GM23338 (cell line): Measurements from ENCODE around the gene SGCD. TPM values are rescaled to one million over a fixed set of nuclear protein-coding genes. Genes with fewer than 3 reads are reported as not detected.

Source experiments
- ATAC-seq: fragments of 200-7000 bp; cut with Tn5 transposase; 3 replicates; pipeline ENCODE4 v1.9.1; 2020
- DNase-seq: peaks from one replicate; pipeline ENCODE4 v3.0.0-alpha.2; 2015; ENCODE audit warnings: low spot score
- H2AFZ ChIP-seq: fragments of 200-600 bp; sonication (generic); 2 replicates; pipeline ENCODE4 v1.8.0; 2016; ENCODE audit warnings: antibody characterized with exemption, mild to moderate bottlenecking, moderate library complexity
- H3F3A ChIP-seq: fragments of 200-600 bp; sonication (generic); replicated peaks from 2 replicates; pipeline ENCODE4 v1.8.0; 2017; ENCODE audit warnings: antibody characterized with exemption, mixed run types, low read depth
- H3K27ac ChIP-seq: fragments of 200-600 bp; sonication (generic); 2 replicates; pipeline ENCODE4 v1.6.1; 2016; ENCODE audit warnings: low read depth
- H3K27me3 ChIP-seq: fragments of 200-600 bp; sonication (generic); 2 replicates; pipeline ENCODE4 v1.8.0; 2016; ENCODE audit warnings: mild to moderate bottlenecking, mixed run types, moderate library complexity; ENCODE audit not compliant: insufficient read depth
- H3K36me3 ChIP-seq: fragments of 200-600 bp; sonication (generic); 2 replicates; pipeline ENCODE4 v1.8.0; 2016; ENCODE audit warnings: mild to moderate bottlenecking; ENCODE audit not compliant: insufficient read depth
- H3K4me1 ChIP-seq: fragments of 200-600 bp; sonication (generic); 2 replicates; pipeline ENCODE4 v1.8.0; 2016; ENCODE audit warnings: mild to moderate bottlenecking, moderate library complexity; ENCODE audit not compliant: insufficient read depth
- H3K4me2 ChIP-seq: fragments of 200-600 bp; sonication (generic); 2 replicates; pipeline ENCODE4 v1.7.1; 2017; ENCODE audit warnings: mixed run types
- H3K4me3 ChIP-seq: fragments of 200-600 bp; sonication (generic); 2 replicates; pipeline ENCODE4 v1.6.1; 2016; ENCODE audit warnings: mixed run types
- H3K79me2 ChIP-seq: fragments of 200-600 bp; sonication (generic); replicated peaks from 2 replicates; pipeline ENCODE4 v1.8.0; 2017; ENCODE audit warnings: mild to moderate bottlenecking; ENCODE audit not compliant: insufficient read depth
- H3K9me2 ChIP-seq: fragments of 200-600 bp; sonication (generic); 2 replicates; pipeline ENCODE4 v1.8.0; 2017; ENCODE audit not compliant: insufficient read depth
- H4K20me1 ChIP-seq: fragments of 200-600 bp; sonication (generic); replicated peaks from 2 replicates; pipeline ENCODE4 v1.8.0; 2017; ENCODE audit warnings: mild to moderate bottlenecking; ENCODE audit not compliant: insufficient read depth
- H3K27ac Mint-ChIP-seq: 2 replicates; pipeline ENCODE4 v1.8.0; 2020; ENCODE audit warnings: inconsistent platforms, mild to moderate bottlenecking, moderate library complexity, mixed read lengths
- H3K27me3 Mint-ChIP-seq: 3 replicates; pipeline ENCODE4 v1.8.0; 2022; ENCODE audit warnings: low read depth, mild to moderate bottlenecking, moderate library complexity, mixed read lengths, inconsistent platforms; ENCODE audit not compliant: insufficient read depth, poor library complexity
- H3K36me3 Mint-ChIP-seq: 3 replicates; pipeline ENCODE4 v1.8.0; 2021; ENCODE audit warnings: low read depth, mild to moderate bottlenecking, inconsistent platforms, moderate library complexity, mixed read lengths
- H3K4me1 Mint-ChIP-seq: 3 replicates; pipeline ENCODE4 v1.8.0; 2020; ENCODE audit warnings: mild to moderate bottlenecking, inconsistent platforms, mixed read lengths
- H3K4me3 Mint-ChIP-seq: 3 replicates; pipeline ENCODE4 v1.8.0; 2021; ENCODE audit warnings: moderate library complexity, mild to moderate bottlenecking, inconsistent platforms, mixed read lengths
- H3K9me3 Mint-ChIP-seq: 3 replicates; pipeline ENCODE4 v1.8.0; 2020; ENCODE audit warnings: moderate library complexity, mild to moderate bottlenecking, inconsistent platforms, mixed read lengths
- CREB1 ChIP-seq: fragments of 250-450 bp; sonication (Bioruptor Pico); IDR thresholded peaks from 2 replicates; pipeline ENCODE4 v1.5.0; 2020; ENCODE audit warnings: low read depth, mild to moderate bottlenecking, moderate library complexity
- EZH2 ChIP-seq: fragments of 200-600 bp; sonication (generic); IDR thresholded peaks from one replicate; pipeline ENCODE4 v1.8.0; 2017; ENCODE audit warnings: antibody characterized with exemption, mild to moderate bottlenecking, low read depth; ENCODE audit not compliant: unreplicated experiment
- EZH2phosphoT487 ChIP-seq: fragments of 200-600 bp; sonication (generic); IDR thresholded peaks from one replicate; pipeline ENCODE4 v1.8.1; 2018; ENCODE audit warnings: antibody characterized with exemption; ENCODE audit not compliant: unreplicated experiment
- JUNB ChIP-seq: IDR thresholded peaks from one replicate; pipeline ENCODE4 v1.6.1; 2016; ENCODE audit warnings: antibody characterized with exemption; ENCODE audit not compliant: unreplicated experiment
- NANOG ChIP-seq: IDR thresholded peaks from 2 replicates; pipeline ENCODE4 v1.6.1; 2016; ENCODE audit warnings: antibody characterized with exemption, borderline replicate concordance
- POLR2AphosphoS5 ChIP-seq: IDR thresholded peaks from 2 replicates; pipeline ENCODE4 v1.6.1; 2016; ENCODE audit warnings: antibody characterized with exemption, low read depth
- STAT1 ChIP-seq: IDR thresholded peaks from one replicate; pipeline ENCODE4 v1.6.1; 2016; ENCODE audit warnings: antibody characterized with exemption; ENCODE audit not compliant: unreplicated experiment
- ZNF114 ChIP-seq: fragments of 250-450 bp; sonication (Bioruptor Pico); IDR thresholded peaks from 2 replicates; pipeline ENCODE4 v1.5.0; 2020; ENCODE audit warnings: mild to moderate bottlenecking, moderate library complexity
- ZNF331 ChIP-seq: fragments of 250-450 bp; sonication (Bioruptor Pico); IDR thresholded peaks from 2 replicates; pipeline ENCODE4 v1.5.0; 2020; ENCODE audit warnings: low read depth, mild to moderate bottlenecking, moderate library complexity
- polyA plus RNA-seq: library from polyadenylated mRNA; unstranded; fragments of >200 nt; fragmentation: Nextera tagmentation; extraction: Ambion mirVana; gene quantifications from 2 replicates; pipeline ENCODE4 v1.2.1, GENCODE V29; 2016
- total RNA-seq: library from RNA; depleted of rRNA; stranded (reverse); fragments of >200 nt; shearing (Covaris generic); gene quantifications from 2 replicates; pipeline ENCODE4 v1.2.3, GENCODE V29; 2014
- TF ChIP-seq, protein P1 (sequence below): IDR thresholded peaks from 2 replicates; pipeline ENCODE4 v1.6.1; 2016; ENCODE audit warnings: antibody characterized with exemption
- TF ChIP-seq, protein P2 (sequence below): IDR thresholded peaks from one replicate; pipeline ENCODE4 v1.6.1; 2018; ENCODE audit warnings: antibody characterized with exemption; ENCODE audit not compliant: unreplicated experiment
- TF ChIP-seq, protein P3 (sequence below), 2 experiments: fragments of 200-600 bp in 1 of 2; sonication (generic) in 1 of 2; conservative IDR thresholded peaks; 2 replicates each; pipeline versions ENCODE4 v1.5.1 to v1.6.1; 2016 to 2017; ENCODE audit warnings: antibody characterized with exemption in 2 of 2, low read depth in 2 of 2, mild to moderate bottlenecking in 2 of 2, moderate library complexity in 1 of 2
- TF ChIP-seq, protein P4 (sequence below): fragments of 250-450 bp; sonication (Bioruptor Pico); IDR thresholded peaks from 2 replicates; pipeline ENCODE4 v1.5.0; 2020; ENCODE audit warnings: mild to moderate bottlenecking, moderate library complexity

Gene SGCD
- total and polyA plus RNA-seq, 2 experiments from 2014 or later, result 0.03 to 0.05 TPM

DNA sequence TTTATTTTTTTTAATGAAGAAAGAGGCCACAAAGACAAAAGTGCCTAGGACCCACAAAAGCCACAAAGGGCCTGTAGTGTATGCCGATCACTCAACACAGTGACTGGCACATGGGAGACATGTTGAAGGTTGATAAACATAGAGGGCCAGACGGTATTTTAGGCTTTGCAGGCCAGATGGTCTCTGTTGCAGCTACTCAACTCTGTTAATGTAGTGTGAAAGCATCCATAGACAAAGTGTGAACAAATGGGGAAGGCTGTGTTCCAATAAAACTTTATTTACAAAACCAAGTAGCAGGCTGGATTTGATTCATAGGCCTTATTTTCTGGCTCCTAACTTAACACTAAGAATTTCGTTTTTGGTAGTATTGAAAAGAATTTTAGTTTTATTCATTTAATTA is 139.9 kb downstream of the SGCD start:
- no peaks in the 10 kb centered on the region for H3K79me2 ChIP-seq
- 0 out of 2 replicates have a peak overlapping the region, but pooled peaks have one; percentile 38 for H2AFZ ChIP-seq
- no peak overlapping the region for H3K27ac Mint-ChIP-seq
- H3K27ac ChIP-seq, result no peak overlapping the region
- no peaks in the 10 kb centered on the region for H3K36me3 ChIP-seq
- no peaks in the 10 kb centered on the region for H3K9me2 ChIP-seq
- no peaks in the 10 kb centered on the region for H3K27me3 Mint-ChIP-seq
- TF ChIP-seq STAT1 (no peak), EZH2 (no peak), ZNF114 (CRISPR knock-in tag) (no peak), POLR2AphosphoS5 (no peak), ZNF331 (CRISPR knock-in tag) (no peak), JUNB (no peak), CREB1 (CRISPR knock-in tag) (no peak), NANOG (no peak), EZH2phosphoT487 (no peak)
- TF ChIP-seq, protein P1, sequence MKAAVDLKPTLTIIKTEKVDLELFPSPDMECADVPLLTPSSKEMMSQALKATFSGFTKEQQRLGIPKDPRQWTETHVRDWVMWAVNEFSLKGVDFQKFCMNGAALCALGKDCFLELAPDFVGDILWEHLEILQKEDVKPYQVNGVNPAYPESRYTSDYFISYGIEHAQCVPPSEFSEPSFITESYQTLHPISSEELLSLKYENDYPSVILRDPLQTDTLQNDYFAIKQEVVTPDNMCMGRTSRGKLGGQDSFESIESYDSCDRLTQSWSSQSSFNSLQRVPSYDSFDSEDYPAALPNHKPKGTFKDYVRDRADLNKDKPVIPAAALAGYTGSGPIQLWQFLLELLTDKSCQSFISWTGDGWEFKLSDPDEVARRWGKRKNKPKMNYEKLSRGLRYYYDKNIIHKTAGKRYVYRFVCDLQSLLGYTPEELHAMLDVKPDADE, result no peak
- TF ChIP-seq, protein P2, sequence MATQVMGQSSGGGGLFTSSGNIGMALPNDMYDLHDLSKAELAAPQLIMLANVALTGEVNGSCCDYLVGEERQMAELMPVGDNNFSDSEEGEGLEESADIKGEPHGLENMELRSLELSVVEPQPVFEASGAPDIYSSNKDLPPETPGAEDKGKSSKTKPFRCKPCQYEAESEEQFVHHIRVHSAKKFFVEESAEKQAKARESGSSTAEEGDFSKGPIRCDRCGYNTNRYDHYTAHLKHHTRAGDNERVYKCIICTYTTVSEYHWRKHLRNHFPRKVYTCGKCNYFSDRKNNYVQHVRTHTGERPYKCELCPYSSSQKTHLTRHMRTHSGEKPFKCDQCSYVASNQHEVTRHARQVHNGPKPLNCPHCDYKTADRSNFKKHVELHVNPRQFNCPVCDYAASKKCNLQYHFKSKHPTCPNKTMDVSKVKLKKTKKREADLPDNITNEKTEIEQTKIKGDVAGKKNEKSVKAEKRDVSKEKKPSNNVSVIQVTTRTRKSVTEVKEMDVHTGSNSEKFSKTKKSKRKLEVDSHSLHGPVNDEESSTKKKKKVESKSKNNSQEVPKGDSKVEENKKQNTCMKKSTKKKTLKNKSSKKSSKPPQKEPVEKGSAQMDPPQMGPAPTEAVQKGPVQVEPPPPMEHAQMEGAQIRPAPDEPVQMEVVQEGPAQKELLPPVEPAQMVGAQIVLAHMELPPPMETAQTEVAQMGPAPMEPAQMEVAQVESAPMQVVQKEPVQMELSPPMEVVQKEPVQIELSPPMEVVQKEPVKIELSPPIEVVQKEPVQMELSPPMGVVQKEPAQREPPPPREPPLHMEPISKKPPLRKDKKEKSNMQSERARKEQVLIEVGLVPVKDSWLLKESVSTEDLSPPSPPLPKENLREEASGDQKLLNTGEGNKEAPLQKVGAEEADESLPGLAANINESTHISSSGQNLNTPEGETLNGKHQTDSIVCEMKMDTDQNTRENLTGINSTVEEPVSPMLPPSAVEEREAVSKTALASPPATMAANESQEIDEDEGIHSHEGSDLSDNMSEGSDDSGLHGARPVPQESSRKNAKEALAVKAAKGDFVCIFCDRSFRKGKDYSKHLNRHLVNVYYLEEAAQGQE, result no peak
- TF ChIP-seq, protein P3, sequence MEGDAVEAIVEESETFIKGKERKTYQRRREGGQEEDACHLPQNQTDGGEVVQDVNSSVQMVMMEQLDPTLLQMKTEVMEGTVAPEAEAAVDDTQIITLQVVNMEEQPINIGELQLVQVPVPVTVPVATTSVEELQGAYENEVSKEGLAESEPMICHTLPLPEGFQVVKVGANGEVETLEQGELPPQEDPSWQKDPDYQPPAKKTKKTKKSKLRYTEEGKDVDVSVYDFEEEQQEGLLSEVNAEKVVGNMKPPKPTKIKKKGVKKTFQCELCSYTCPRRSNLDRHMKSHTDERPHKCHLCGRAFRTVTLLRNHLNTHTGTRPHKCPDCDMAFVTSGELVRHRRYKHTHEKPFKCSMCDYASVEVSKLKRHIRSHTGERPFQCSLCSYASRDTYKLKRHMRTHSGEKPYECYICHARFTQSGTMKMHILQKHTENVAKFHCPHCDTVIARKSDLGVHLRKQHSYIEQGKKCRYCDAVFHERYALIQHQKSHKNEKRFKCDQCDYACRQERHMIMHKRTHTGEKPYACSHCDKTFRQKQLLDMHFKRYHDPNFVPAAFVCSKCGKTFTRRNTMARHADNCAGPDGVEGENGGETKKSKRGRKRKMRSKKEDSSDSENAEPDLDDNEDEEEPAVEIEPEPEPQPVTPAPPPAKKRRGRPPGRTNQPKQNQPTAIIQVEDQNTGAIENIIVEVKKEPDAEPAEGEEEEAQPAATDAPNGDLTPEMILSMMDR (conservative IDR thresholded peaks at IDR 0.05; ENCODE audit: low read depth in 2 of 2), result no peak
- TF ChIP-seq, protein P4, sequence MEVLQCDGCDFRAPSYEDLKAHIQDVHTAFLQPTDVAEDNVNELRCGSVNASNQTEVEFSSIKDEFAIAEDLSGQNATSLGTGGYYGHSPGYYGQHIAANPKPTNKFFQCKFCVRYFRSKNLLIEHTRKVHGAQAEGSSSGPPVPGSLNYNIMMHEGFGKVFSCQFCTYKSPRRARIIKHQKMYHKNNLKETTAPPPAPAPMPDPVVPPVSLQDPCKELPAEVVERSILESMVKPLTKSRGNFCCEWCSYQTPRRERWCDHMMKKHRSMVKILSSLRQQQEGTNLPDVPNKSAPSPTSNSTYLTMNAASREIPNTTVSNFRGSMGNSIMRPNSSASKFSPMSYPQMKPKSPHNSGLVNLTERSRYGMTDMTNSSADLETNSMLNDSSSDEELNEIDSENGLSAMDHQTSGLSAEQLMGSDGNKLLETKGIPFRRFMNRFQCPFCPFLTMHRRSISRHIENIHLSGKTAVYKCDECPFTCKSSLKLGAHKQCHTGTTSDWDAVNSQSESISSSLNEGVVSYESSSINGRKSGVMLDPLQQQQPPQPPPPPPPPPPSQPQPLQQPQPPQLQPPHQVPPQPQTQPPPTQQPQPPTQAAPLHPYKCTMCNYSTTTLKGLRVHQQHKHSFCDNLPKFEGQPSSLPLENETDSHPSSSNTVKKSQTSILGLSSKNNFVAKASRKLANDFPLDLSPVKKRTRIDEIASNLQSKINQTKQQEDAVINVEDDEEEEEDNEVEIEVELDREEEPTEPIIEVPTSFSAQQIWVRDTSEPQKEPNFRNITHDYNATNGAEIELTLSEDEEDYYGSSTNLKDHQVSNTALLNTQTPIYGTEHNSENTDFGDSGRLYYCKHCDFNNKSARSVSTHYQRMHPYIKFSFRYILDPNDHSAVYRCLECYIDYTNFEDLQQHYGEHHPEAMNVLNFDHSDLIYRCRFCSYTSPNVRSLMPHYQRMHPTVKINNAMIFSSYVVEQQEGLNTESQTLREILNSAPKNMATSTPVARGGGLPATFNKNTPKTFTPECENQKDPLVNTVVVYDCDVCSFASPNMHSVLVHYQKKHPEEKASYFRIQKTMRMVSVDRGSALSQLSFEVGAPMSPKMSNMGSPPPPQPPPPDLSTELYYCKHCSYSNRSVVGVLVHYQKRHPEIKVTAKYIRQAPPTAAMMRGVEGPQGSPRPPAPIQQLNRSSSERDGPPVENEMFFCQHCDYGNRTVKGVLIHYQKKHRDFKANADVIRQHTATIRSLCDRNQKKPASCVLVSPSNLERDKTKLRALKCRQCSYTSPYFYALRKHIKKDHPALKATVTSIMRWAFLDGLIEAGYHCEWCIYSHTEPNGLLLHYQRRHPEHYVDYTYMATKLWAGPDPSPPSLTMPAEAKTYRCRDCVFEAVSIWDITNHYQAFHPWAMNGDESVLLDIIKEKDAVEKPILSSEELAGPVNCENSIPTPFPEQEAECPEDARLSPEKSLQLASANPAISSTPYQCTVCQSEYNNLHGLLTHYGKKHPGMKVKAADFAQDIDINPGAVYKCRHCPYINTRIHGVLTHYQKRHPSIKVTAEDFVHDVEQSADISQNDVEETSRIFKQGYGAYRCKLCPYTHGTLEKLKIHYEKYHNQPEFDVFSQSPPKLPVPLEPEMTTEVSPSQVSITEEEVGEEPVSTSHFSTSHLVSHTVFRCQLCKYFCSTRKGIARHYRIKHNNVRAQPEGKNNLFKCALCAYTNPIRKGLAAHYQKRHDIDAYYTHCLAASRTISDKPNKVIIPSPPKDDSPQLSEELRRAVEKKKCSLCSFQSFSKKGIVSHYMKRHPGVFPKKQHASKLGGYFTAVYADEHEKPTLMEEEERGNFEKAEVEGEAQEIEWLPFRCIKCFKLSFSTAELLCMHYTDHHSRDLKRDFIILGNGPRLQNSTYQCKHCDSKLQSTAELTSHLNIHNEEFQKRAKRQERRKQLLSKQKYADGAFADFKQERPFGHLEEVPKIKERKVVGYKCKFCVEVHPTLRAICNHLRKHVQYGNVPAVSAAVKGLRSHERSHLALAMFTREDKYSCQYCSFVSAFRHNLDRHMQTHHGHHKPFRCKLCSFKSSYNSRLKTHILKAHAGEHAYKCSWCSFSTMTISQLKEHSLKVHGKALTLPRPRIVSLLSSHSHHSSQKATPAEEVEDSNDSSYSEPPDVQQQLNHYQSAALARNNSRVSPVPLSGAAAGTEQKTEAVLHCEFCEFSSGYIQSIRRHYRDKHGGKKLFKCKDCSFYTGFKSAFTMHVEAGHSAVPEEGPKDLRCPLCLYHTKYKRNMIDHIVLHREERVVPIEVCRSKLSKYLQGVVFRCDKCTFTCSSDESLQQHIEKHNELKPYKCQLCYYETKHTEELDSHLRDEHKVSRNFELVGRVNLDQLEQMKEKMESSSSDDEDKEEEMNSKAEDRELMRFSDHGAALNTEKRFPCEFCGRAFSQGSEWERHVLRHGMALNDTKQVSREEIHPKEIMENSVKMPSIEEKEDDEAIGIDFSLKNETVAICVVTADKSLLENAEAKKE (CRISPR knock-in tag), result no peak
- no peaks in the 10 kb centered on the region for H3K27me3 ChIP-seq
- no peaks in the 10 kb centered on the region for H3K9me3 Mint-ChIP-seq
- no peak overlapping the region for H3K4me2 ChIP-seq
- H3K36me3 Mint-ChIP-seq, result no peaks in the 10 kb centered on the region
- no peaks in the 10 kb centered on the region for H4K20me1 ChIP-seq
- no peak overlapping the region for H3K4me3 ChIP-seq
- no peak for DNase-seq
- H3K4me1 Mint-ChIP-seq, result no peaks in the 10 kb centered on the region
- H3K4me3 Mint-ChIP-seq, result no peak overlapping the region
- ATAC-seq, result no peak
- no peaks in the 10 kb centered on the region for H3F3A ChIP-seq
- H3K4me1 ChIP-seq, result no peaks in the 10 kb centered on the region
